HG03521 (cell line): ENCODE results near the gene ARHGEF1.
A peak's percentile ranks its signal among the peaks of the same experiment; 100 is the strongest.

Experiments used
- ATAC-seq: cut with Tn5 transposase; IDR thresholded peaks from one replicate; pipeline ENCODE4 v1.9.1; 2021; ENCODE audit warnings: mild to moderate bottlenecking, moderate library complexity; ENCODE audit not compliant: unreplicated experiment

Gene ARHGEF1, protein sequence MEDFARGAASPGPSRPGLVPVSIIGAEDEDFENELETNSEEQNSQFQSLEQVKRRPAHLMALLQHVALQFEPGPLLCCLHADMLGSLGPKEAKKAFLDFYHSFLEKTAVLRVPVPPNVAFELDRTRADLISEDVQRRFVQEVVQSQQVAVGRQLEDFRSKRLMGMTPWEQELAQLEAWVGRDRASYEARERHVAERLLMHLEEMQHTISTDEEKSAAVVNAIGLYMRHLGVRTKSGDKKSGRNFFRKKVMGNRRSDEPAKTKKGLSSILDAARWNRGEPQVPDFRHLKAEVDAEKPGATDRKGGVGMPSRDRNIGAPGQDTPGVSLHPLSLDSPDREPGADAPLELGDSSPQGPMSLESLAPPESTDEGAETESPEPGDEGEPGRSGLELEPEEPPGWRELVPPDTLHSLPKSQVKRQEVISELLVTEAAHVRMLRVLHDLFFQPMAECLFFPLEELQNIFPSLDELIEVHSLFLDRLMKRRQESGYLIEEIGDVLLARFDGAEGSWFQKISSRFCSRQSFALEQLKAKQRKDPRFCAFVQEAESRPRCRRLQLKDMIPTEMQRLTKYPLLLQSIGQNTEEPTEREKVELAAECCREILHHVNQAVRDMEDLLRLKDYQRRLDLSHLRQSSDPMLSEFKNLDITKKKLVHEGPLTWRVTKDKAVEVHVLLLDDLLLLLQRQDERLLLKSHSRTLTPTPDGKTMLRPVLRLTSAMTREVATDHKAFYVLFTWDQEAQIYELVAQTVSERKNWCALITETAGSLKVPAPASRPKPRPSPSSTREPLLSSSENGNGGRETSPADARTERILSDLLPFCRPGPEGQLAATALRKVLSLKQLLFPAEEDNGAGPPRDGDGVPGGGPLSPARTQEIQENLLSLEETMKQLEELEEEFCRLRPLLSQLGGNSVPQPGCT

DNA sequence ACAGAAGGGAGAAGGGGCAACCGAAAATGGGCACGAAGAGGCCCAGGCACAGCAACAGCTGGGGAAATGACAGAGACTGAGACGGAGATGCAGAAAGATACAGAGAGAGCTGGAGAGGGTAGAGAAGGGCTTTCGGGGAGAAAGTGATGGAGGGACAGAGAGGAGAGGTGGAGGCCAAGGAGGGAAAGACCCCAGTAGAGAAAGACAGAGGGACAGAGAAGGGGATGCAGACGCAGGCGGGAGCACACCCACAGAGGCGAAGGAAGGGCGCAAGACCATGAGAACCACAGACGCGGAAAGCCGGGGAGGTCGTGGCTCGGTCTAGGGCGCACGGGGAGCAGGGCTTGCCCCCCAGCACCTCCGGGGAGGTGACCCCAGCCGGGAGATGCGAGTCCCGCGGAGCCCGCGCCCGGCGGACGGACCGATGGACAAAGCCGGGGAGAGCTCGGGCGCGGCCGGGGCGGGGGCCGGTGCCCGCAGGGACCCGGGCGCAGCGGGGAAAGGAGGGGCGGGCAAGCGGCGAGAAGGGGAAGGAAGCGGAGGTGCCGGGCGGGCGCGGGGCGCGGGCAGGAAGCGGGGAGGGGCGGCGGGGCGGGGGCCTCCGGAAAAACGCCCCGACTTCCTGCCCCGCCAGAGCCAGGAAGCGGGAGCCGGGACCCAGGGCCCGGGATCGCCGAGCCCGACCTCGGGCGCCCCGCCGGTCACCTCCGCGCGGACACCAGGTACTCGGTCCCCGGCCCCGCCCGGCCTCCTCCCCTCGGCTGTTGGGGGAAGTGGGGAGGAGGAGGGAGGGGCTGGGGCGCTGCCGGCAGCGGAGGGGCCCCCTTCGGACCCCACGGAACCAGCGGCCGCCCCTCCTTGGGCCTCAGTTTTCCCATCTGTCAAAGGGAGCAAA is at the start of gene ARHGEF1:
Gene ARHGEF1, plus strand, starts transcription at position 617 of the 895 bp plus-strand sequence. CDS start 4,899 bp downstream, outside the sequence.
- no peak for ATAC-seq

DNA sequence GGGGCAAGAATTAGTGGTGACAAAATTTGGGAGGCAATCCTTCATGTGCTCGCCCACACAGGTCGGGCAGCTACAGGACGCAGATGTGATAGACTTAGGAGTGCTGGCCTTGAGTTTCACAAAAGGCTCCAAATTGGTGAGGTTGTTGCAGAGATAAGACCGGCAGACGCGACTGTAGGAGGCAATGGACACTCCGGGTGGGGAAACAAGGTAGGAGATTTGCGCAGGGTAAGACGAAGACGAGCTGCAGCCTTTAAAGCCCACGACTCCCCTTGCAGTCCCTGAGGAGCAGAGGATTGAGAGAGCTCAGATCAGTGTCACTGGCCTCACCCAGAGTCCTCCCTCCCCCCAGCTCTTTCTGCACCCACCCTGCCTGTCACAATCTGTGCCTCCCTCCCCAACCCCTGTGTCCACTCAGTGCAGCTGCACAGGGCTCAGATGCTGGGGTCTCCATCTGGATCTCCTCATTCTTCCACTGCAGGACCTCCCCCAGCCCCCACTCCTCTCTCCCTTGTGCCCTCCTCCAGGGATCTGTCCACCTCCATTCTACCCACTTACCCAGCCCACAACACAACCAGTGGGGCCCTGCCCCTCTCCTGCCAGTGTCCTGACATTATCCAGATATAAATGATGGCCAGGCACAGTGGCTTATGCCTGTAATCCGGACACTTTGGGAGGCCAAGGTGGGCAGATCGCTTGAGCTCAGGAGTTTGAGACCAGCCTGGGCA is 44.8 kb upstream of the ARHGEF1 start:
- ATAC-seq = no peak

DNA sequence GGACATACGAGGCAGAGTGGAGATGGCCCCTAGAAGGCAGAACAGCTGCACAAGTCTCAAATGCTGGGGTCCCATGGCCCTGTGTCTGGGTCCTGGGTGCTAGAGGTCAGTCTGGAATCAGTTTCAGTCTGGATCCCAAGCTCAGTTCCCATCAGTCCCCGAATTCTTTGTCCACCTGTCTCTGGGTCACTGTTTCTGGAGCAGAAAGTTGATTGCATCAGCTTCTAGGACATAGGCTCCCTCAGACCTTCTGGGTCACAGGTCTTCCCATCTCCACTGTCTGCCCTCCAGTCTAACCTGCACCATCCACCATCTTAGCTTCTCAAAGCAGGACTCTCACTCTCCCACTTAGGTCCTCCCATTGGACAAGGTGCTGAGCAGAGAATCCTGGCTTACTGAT is 43.8 kb upstream of the ARHGEF1 start:
- no peak for ATAC-seq

DNA sequence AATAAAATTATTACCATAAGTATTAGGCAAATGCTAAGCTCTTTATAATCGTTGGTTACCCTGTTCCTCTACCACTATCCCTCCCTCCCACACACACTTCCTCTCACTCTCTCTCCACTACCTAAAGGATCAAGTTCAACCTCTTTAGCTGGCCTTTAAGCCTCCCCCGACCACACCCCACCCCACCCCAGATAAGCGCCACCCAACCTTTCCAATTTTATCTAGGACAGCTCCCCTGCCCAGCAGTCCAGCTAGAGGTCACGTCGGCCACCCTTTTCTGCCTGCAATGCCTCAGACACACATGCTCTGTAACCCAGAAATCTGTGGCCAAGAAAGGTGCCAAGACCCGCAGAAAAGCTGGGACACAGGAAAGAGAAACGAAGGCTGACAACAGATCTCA is 39.6 kb upstream of the ARHGEF1 start:
- ATAC-seq = no peak

DNA sequence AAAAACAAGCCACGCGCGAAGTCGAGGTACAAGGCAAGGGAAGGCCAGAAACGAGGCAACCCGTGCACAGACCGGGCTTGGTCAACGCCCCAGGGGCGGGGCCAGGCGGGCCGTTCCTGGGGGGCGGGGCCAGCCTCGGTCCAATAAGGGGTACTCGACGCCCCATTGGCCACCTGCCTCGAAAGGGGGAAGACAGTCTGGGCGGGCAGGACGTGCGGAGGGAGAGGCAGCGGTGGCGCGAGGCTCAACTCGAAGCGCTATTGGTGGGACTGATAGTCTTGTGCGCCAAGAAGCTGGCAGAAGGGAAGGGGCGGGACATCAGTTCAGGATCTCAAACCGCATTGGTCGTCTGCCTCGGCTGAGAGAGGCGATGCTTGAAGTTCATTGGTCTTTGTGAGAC is 38.4 kb upstream of the ARHGEF1 start, which contains the start of gene LYPD4:
Gene LYPD4, minus strand, starts transcription at position 83 of the 400 bp plus-strand sequence. CDS start 5,398 bp downstream, outside the sequence.
- ATAC-seq = no peak

DNA sequence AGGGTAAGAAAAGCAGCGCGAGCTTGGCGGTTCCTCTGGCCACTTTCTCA is 38.2 kb upstream of the ARHGEF1 start, which contains the start of gene DMRTC2:
Gene DMRTC2, plus strand, starts transcription at position 42 of the 50 bp plus-strand sequence. CDS start 2,387 bp downstream, outside the sequence.
- no peak for ATAC-seq

DNA sequence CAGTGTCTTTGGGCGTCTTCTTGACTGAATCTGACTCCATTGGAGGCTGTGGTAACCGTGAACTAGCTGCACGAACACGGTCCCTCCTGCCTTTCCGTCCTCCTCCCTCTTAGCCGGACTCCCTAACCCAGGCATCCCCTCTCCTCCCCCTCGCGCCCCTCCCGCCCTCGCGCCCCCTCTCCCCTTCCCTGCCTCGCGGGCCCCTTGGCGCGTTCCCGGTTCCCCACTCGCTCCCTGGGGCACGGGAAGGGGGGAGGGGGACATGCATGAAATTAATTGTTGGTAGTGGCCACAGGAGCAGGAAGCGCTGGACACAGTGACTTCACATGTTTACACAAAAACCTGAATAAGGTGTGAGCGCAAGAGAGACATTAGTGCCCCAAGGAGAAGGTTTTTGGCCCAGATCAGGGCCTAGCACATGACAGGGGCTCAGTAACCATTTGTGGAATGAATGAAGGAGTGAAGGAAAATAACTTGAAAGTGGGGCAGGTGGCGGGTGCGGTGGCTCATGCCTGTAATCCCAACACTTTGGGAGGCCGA is 37.9 kb upstream of the ARHGEF1 start:
- no peak for ATAC-seq

DNA sequence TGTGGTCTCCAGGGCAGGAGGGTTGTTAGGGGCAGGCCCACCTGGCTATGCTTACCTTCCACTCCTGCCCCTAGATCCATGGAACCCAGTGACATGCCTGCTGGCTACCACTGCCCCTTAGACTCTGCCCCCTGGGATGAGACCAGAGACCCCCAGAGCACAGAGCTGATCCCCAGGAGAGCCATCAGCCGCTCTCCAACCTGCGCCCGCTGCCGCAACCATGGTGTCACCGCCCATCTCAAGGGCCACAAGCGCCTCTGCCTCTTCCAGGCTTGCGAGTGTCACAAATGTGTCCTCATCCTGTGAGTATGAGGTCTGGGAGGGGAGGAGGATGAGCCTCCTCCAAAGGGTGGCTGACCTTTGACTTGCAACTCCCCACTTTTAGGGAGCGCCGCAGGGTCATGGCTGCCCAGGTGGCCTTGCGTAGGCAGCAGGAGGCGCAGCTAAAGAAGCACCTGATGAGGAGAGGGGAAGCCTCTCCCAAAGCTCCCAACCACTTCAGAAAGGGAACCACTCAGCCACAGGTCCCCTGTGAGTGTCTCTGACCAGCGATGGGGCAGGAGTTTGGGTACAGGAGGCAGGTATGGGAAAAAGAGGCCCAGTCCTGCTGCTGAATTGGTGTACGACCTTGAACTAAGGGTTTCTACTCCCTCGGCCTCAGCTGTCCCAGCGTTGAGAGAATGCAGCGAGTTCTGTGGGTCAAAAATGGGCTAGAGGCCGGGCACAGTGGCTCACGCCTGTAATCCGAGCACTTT is 35.5 kb upstream of the ARHGEF1 start:
- ATAC-seq = no peak

DNA sequence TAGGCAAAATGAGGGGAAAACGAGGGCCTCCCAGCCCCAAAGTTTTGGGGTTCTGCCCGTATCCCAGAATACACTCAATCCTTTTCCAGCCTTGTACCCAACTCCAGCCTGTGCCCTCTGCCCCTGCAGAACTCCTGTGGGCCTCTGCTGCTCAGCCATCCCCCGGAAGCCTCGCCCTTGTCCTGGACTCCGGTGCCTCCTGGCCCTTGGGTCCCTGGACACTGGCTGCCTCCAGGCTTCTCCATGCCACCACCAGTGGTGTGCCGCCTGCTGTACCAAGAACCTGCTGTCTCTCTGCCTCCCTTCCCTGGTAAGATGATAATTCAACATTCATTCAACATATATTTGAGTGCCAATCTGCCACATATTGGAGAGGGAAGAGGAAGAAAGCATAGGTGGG is 34.3 kb upstream of the ARHGEF1 start:
- no peak for ATAC-seq

DNA sequence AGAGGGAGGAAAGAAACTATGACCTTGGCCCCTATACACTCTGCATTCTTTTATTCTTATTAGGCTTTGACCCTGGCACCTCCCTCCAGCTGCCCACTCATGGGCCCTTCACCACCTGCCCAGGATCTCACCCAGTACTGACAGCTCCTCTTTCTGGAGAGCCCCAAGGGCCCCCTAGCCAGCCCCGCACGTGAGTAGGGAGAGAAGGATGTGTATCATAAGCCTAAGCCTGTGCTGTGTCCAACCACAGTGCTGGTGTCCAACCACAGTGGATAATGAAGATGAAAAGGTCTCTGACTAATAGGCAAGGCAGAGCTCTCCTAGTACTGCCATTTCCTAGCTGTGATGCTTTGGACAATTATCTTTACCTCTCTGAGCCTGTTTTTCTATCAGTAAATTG is 33.9 kb upstream of the ARHGEF1 start:
- ATAC-seq = no peak

DNA sequence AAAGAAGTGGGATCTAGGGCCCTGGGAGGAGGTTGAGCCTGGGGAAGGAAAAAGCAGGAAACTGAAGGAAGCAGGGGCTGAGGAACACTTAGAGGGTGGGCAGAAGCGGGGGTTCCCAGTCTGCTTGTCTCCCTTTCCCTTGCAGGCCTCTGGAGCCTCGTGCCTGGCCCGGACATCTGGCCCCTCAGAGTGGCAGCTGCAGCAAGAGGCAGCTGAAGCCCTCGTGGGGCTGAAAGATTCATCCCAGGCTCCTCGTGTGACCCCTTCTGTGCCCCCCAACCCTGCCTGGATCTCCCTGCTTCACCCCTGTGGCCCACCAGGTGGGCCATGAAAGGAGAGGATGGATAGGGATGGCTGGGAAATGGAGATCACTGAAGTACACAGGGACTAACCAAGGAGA is 32.6 kb upstream of the ARHGEF1 start:
- ATAC-seq = no peak

DNA sequence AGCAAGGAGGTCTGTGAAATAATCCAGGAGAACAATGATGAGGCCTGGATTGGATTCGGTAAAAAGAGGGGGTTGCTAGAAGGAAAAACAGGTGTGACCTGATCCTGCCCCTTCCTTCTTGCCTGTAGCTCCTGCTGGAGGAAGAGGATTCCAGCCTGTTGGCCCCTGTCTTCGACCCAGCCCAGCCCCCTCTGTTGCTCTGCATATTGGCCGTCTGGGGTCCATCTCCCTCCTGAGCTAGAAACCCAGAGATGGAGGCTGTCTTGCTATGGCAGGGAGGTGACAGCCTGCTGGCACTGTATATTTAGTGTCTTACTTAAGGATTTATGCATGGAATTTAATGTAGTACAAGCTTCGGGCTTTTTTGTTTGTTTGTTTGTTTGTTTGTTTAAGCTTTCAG is 31.5 kb upstream of the ARHGEF1 start:
- no peak for ATAC-seq

DNA sequence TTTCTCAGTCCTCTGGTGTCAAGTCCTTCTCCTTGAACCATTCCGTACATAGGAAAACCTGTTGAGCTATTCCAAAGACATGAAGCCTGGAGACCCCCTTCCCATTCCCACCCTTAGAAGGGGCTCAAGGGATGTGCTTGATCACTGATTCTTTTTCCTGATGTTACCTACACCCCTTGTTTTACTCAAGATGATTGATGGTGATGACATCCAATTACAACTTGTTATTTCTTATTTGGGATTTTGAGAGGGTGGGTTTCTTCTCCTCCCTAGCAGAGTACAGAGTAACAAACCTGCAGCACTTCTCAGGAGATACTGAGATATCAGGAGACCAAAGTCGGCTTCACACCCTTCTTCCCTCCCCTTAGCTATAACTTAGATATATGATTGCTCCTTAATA is 29.6 kb upstream of the ARHGEF1 start:
- ATAC-seq = no peak

DNA sequence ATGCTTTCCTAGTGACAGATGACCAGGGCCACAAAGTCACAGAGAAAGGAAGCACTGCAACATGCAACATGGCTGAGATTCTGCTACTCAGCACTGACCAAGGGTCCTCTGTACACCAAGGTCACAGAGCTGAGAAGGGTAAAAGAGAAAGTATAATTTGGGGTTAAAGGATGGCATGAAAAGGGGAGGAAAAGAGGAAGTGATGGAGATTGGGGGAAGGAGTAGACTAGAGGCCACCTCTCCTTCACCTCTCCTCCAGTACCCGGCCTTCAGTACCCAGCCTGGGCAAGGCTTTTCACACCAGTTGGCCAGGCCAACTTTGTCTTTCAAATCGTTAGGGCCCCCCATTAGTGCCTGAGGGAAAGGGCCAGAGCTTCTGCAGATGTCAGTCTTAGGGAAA is 29.2 kb upstream of the ARHGEF1 start:
- no peak for ATAC-seq

DNA sequence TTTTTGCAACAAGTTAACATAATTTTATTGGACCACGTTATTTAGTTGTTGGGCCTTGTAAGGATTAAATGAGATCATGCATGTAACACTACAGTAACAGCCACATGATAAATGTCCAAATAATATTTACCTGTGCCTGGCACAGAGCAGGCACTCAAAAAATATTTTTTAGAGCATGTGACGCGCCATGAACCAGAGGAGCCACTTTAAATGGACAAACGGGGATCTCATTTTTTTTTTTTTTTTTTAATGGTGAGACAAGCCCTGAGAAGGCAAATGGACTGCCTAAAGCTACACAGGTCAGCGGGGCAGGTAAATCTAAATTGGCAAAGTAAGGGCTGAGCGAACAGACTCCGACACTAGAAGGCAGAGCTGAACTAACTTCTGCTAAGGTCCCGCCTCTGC is 23.8 kb upstream of the ARHGEF1 start:
- ATAC-seq = no peak

DNA sequence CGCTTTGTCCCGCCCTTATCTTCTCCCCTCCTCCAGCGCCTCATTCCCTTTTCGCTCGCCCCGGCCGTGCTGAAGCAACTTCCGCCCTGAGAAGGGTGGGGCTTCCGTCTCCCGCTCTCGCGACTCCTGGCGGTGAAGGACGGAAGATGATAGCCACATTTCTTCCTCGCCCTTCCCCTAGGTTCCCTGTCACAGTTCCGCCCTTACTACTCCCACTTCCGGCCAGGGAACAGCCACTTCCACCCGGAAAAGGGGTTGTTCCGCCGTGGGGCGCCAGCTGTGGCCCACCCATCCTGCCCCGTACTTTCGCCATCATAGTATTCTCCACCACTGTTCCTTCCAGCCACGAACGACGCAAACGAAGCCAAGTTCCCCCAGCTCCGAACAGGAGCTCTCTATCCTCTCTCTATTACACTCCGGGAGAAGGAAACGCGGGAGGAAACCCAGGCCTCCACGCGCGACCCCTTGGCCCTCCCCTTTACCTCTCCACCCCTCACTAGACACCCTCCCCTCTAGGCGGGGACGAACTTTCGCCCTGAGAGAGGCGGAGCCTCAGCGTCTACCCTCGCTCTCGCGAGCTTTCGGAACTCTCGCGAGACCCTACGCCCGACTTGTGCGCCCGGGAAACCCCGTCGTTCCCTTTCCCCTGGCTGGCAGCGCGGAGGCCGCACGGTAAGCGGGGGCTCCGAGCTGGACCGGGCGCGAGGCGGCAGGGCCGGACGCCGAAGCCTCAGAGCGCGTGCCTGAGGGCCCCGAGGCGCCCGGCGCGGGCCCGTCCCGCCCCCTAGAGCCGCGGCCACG is 23.2 kb upstream of the ARHGEF1 start, which contains the start of gene RPS19:
Gene RPS19, plus strand, starts transcription at position 638 of the 801 bp plus-strand sequence. CDS start 520 bp downstream, outside the sequence.
- peak; percentile 78 for ATAC-seq

DNA sequence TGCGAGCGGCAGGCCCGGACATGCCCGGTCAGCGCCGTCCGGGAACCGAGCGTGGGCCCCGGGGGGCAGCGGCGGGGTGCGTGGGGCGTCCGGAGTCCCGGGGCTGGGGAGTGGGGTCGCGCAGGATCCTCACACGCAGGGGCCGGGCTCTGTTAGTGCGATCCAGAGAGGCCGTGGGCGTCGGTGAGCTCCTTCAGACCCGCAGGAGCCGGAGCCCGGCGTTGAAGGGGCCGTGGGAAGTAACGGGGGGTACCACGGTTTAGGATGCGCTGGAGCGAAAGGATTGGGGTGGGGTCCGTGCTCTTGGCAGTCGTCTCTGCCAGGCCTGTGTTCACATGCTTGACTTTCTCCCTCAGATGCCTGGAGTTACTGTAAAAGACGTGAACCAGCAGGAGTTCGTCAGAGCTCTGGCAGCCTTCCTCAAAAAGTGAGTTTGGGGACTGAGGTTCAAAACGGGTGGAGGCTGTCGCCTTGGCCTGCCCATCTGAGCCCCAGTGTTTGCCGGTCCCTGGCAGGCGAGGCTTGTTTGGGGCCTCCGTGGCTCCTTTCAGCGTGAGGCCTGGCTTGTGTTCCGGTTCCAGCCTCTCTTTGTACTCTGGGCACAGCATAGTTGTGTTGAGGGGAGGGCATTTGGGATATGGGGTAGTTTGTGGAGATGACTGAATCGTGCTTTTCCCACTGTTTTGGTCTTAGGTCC is 22.4 kb upstream of the ARHGEF1 start:
- ATAC-seq = no peak

DNA sequence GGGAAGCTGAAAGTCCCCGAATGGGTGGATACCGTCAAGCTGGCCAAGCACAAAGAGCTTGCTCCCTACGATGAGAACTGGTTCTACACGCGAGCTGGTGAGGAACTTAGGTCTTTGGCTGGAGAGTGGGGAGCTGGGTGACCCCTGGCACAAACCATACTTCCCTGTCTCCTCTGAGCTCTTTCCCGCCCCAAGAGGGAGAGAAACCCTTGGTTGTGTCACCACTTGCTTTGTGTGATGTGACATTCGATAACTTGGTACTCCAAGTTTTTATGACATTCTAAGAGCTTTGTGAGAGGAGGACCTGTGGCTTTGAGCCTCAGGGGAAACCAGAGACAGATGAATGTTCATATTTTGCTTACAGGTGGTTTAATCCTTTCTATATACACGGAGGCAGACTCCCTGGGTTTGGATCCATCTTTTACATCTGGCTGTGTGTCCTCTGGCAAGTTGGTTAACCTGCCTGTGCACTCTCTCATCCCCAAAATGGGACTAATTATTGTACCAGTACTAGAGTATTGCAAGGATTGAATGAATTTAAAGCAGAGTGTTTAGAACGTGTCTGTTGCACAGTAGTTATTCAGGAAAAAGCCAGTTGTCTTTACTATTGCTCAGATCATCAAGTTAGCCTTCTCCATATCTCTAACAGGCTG is 21.7 kb upstream of the ARHGEF1 start:
- ATAC-seq = no peak
